ENCODE results near the gene COL17A1. TPM values are rescaled to one million over a fixed set of nuclear protein-coding genes. Genes with fewer than 3 reads are reported as not detected.

The COL17A1 gene
- total RNA-seq, 4 donors from 2014 or later = under 0.01 to 0.19 TPM; not detected in 2

DNA sequence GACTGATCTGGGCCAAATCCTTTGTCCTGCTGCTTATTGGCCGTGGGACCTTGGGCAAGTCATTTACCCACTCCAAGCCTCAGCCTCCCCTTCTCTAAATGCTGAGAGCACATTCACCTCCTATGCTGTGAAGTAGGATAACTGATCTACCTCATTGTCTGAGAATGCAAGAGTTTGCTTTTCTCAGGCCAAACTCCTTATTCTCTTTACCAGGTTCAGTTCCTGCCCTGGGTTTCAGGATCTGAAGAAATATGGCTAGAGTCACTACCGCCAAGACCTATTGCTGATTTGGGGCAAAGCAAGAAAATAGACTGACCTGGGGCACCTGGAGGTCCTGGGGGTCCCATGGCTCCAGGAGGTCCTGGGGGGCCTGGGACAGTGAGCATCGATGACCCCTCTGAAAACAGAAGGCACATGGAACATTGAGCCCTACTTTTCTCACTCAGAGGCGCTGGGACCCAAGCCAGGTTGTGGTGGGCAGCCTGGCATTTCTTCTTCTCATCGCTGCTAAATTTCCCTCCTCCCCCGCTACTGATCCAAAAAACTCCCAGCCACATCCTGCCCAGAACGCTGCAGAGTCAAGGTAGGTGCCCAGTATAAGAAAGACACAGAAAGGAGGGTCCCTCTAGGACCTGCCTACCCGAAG is 42.4 kb downstream of the COL17A1 start:
- TF ChIP-seq, protein P1, sequence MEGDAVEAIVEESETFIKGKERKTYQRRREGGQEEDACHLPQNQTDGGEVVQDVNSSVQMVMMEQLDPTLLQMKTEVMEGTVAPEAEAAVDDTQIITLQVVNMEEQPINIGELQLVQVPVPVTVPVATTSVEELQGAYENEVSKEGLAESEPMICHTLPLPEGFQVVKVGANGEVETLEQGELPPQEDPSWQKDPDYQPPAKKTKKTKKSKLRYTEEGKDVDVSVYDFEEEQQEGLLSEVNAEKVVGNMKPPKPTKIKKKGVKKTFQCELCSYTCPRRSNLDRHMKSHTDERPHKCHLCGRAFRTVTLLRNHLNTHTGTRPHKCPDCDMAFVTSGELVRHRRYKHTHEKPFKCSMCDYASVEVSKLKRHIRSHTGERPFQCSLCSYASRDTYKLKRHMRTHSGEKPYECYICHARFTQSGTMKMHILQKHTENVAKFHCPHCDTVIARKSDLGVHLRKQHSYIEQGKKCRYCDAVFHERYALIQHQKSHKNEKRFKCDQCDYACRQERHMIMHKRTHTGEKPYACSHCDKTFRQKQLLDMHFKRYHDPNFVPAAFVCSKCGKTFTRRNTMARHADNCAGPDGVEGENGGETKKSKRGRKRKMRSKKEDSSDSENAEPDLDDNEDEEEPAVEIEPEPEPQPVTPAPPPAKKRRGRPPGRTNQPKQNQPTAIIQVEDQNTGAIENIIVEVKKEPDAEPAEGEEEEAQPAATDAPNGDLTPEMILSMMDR (IDR thresholded peaks at IDR 0.05; ENCODE audit: low read depth) = no peak

DNA sequence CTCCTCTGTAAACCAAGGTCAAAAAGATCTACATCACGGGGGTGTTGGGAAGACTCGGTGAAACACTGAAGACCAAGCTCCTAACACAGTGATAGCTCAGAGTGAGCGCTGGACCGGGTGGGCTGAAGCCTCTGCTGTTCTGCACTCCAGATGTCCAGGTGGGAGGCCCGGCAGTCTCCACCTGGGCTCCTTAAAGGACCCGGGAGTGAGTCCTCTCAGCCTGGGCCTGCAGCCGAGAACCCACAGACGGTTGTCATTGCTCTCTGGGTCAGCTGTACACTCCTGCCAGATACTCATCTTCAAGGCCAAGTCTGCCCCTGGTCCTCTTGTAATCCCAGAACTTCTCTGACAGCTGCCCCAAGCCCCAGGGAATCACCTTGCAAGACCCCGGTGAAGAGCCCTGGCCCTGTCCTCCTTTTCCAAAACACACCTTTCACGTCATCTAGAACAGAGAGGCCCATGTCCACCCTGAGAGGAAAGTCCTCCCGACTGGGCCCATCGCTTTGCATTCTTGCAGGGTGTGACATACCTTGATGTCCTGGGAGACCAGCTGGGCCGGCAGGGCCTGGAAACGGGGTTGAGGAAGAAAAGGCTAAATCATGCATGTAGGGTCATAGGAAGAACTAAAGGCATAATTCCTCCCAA is 43.7 kb downstream of the COL17A1 start:
- TF ChIP-seq, protein P1 (IDR thresholded peaks at IDR 0.05; ENCODE audit: low read depth) = no peak

GRCh38 chr10:104040862-104041789 is 44.6 kb downstream of the COL17A1 start:
- TF ChIP-seq, protein P1 (IDR thresholded peaks at IDR 0.05; ENCODE audit: low read depth) = no peak

DNA sequence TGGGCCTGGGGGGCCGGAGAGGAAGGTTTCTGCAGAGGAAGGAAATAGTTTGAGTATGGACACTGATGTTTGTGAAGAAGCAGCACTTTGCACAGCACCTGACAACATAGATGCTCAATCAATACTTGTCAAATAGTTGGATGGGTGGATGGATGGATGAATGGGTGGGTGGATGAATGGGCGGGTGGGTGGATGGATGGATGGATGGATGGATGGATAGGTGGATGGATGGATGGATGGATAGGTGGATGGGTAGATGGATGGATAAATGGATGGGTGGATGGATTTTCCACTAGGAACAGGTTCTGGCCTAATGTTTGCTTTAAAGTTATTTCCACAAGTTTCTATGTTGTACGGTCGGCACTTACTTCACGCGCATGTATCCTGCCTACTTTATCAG is 45.3 kb downstream of the COL17A1 start:
- TF ChIP-seq, protein P1 (IDR thresholded peaks at IDR 0.05; ENCODE audit: low read depth) = no peak

GRCh38 chr10:104038958-104039752 is 46.5 kb downstream of the COL17A1 start:
- TF ChIP-seq, protein P1 (IDR thresholded peaks at IDR 0.05; ENCODE audit: low read depth) = no peak

DNA sequence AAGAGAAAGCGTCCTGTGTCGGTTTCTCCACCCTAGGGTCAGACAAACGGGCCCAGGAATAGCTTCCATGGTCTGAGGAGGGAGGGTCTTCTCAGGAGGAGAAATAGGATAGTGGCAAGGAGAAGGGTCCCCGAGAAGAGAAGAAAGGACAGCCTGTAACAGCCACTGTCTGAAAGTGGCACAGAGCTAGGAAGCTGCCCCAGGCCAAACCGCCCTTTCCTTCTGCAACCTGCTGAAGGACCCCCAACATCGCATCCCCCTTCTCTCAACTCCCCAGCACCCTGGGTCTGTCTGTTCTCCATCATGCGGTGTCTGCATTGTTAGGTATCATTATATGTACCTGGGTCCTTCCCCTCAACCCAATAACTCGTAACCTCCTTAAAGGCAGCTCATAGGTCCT is 47.1 kb downstream of the COL17A1 start:
- TF ChIP-seq, protein P1 (IDR thresholded peaks at IDR 0.05; ENCODE audit: low read depth) = no peak

Measured in subcutaneous adipose tissue (tissue), 4 donors.